ENCODE measurements around the gene C22orf23. TPM values are rescaled to one million over a fixed set of nuclear protein-coding genes. Genes with fewer than 3 reads are reported as not detected.

C22orf23 gene
- polyA plus RNA-seq, 2 of the 4 experiments (the other 2 are of a cell fraction), result 0.26 to 0.52 TPM

DNA sequence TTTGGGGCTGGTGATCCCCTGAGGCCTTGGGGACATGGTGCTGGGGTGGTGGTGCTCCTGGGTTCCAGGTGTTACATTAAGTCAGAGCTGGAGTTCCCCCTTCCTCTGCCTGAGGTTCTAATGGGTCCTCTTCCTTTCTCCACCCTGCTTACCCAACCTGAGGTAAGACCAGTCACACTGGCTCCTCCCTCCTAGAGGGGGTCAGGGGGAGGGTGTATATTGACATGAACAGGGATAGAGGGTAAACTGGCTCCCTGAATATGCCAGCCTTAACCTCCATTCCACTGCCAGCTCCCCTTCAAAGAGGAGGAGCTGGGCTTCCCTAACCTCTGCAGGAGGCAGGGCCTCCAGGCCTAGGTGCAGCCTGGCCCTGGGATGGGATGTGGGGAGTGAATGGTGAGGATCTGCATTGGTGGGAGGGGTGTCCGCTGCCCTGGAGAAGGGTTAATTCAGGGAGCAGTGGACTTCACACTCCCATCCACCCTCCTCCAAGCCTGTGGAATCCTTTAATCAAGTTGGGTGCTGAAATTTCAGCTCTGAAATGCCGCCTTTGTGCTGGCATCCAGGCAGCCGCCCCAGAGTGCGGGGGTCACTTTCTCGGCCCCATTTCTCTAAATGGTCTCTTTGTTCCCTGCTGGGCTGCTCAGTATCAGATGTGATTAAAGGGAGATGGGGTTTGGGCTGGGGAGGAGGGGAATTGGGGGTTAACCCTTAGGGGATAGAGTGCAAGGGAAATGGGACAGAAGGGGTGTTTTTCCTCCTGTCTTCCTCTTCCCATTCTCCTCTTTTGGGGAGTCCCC, 15.3 kb upstream of the C22orf23 start:
- ATAC-seq (no peak), FAIRE-seq (no peak), DNase-seq (ENCODE audit: low read depth in 1 of 2, low spot score in 1 of 2) (no peak)
- Histone ChIP-seq H3K4me1 (no peaks in the 10 kb centered on the region), H3K4me3 (no peak overlapping the region), H3K27ac (no peak overlapping the region), H3K4me2 (no peak overlapping the region), H3K9me3 (no peaks in the 10 kb centered on the region)
- CTCF ChIA-PET, result interaction anchor here (0.8 to 6.6 kb wide), 3 partner anchors 84 to 151 kb away, joined by 4 to 65 read pairs (median 8); no protein-coding TSS in a partner anchor
- WGBS (ENCODE audit: missing lambda C conversion rate), result 94% methylated on average over 5 of the region's 5 CpGs
- TF ChIP-seq, protein P1, sequence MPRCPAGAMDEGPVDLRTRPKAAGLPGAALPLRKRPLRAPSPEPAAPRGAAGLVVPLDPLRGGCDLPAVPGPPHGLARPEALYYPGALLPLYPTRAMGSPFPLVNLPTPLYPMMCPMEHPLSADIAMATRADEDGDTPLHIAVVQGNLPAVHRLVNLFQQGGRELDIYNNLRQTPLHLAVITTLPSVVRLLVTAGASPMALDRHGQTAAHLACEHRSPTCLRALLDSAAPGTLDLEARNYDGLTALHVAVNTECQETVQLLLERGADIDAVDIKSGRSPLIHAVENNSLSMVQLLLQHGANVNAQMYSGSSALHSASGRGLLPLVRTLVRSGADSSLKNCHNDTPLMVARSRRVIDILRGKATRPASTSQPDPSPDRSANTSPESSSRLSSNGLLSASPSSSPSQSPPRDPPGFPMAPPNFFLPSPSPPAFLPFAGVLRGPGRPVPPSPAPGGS (IDR thresholded peaks at IDR 0.05), result no peak
- TF ChIP-seq, protein P2, sequence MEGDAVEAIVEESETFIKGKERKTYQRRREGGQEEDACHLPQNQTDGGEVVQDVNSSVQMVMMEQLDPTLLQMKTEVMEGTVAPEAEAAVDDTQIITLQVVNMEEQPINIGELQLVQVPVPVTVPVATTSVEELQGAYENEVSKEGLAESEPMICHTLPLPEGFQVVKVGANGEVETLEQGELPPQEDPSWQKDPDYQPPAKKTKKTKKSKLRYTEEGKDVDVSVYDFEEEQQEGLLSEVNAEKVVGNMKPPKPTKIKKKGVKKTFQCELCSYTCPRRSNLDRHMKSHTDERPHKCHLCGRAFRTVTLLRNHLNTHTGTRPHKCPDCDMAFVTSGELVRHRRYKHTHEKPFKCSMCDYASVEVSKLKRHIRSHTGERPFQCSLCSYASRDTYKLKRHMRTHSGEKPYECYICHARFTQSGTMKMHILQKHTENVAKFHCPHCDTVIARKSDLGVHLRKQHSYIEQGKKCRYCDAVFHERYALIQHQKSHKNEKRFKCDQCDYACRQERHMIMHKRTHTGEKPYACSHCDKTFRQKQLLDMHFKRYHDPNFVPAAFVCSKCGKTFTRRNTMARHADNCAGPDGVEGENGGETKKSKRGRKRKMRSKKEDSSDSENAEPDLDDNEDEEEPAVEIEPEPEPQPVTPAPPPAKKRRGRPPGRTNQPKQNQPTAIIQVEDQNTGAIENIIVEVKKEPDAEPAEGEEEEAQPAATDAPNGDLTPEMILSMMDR (IDR thresholded peaks at IDR 0.05), result no peak
- TF ChIP-seq SREBF2 (IDR thresholded peaks at IDR 0.05) (no peak), CEBPB (IDR thresholded peaks at IDR 0.05) (no peak), EHF (CRISPR knock-in tag; IDR thresholded peaks at IDR 0.05) (no peak), KDM5A (IDR thresholded peaks at IDR 0.05) (no peak)
- POLR2A ChIA-PET, result no interaction called here

DNA sequence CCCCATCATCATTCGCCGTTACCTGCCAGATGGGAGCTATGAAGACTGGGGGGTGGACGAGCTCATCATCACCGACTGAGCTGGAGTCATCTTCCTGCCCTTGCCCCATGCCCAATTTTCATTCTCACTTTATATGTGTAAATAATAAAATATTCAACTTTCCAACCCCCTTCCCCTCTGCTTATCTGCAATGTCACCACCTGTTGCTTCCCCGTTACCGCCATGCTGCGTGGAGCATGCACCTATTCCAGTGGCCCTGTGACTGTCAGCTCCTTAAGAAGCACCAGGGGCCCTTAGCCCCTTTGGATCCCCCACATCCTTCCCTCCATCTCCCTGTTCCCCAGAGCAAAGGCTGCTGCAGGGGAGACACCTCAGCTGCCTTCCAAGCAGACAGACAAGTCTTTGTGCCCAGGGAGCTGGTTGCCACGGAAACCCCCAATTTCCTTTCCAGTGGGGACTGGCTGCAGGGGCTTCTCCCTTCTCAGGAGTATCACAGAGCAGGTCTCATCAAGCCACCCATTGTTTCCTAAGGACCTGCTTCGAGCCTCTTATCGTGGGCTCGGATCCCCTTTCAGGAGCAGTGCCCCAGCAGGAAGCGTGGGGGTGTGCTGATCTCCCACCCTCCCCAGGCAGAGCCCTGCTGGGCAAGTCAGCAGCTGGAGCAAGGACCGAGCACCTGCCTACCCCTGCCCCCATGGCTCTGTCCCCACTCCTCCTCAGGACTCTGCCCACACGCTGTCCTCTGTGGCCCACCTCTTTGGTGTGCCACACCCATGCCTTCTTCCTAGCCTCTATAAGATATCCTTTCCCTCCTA, 14.4 kb upstream of the C22orf23 start:
- ATAC-seq, result no peak
- Histone ChIP-seq H3K4me3 (no peak overlapping the region), H3K4me1 (no peaks in the 10 kb centered on the region), H3K9me3 (no peaks in the 10 kb centered on the region), H3K27ac (no peak overlapping the region), H3K4me2 (no peak overlapping the region)
- no peak for TF ChIP-seq EHMT2 (IDR thresholded peaks at IDR 0.05; ENCODE audit: low read depth)
- TF ChIP-seq KDM5A (IDR thresholded peaks at IDR 0.05), result no peak
- TF ChIP-seq HOXA7 (CRISPR knock-in tag; IDR thresholded peaks at IDR 0.05), result no peak
- TF ChIP-seq RFX5 (IDR thresholded peaks at IDR 0.05), result no peak
- TF ChIP-seq TP53 (CRISPR knock-in tag; IDR thresholded peaks at IDR 0.05), result no peak
- TF ChIP-seq, protein P2 (IDR thresholded peaks at IDR 0.05), result no peak
- no peak for TF ChIP-seq USF2 (IDR thresholded peaks at IDR 0.05)
- TF ChIP-seq ZFP36 (IDR thresholded peaks at IDR 0.05; ENCODE audit: borderline replicate concordance, partially characterized antibody), result no peak
- TF ChIP-seq MYC (IDR thresholded peaks at IDR 0.05; ENCODE audit: borderline replicate concordance, low read length), result no peak
- no peak for TF ChIP-seq GATA3 (IDR thresholded peaks at IDR 0.05; ENCODE audit: borderline replicate concordance)
- no peak for TF ChIP-seq RCOR1 (IDR thresholded peaks at IDR 0.05; ENCODE audit: low read depth, low read length)
- no peak for TF ChIP-seq HDAC2 (IDR thresholded peaks at IDR 0.05)
- TF ChIP-seq, protein P3, sequence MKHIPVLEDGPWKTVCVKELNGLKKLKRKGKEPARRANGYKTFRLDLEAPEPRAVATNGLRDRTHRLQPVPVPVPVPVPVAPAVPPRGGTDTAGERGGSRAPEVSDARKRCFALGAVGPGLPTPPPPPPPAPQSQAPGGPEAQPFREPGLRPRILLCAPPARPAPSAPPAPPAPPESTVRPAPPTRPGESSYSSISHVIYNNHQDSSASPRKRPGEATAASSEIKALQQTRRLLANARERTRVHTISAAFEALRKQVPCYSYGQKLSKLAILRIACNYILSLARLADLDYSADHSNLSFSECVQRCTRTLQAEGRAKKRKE (CRISPR knock-in tag; IDR thresholded peaks at IDR 0.05; ENCODE audit: low read depth), result no peak
- TF ChIP-seq ZSCAN20 (CRISPR knock-in tag; IDR thresholded peaks at IDR 0.05), result no peak
- TF ChIP-seq HES2 (IDR thresholded peaks at IDR 0.05), result no peak
- POLR2A ChIA-PET, result no interaction called here
- no peak for DNase-seq (ENCODE audit: low read depth in 1 of 2, low spot score in 1 of 2)
- CTCF ChIA-PET, result interaction anchor here (1.5 to 6.6 kb wide), 4 partner anchors 34 to 150 kb away, joined by 4 to 65 read pairs (median 6); no protein-coding TSS in a partner anchor
- no peak for FAIRE-seq
- WGBS (ENCODE audit: missing lambda C conversion rate), result 95% methylated on average over 10 of the region's 14 CpGs
